Endothelial cell of umbilical vein (primary cell): ENCODE data around the gene OR4D5. TPM values are rescaled to one million over a fixed set of nuclear protein-coding genes. Genes with fewer than 3 reads are reported as not detected.

Experiments
- BruUV-seq: library from RNA; stranded (reverse); fragments of 400-500 nt; replicated peaks from 2 replicates; lab custom pipeline; 2021; lab: Mats Ljungman, UMichigan
- CTCF ChIA-PET: fragments of 300-600, 350-600 bp; sonication (Branson Sonifier 250); formaldehyde crosslinking; loops from one replicate; lab custom pipeline; 2021; ENCODE audit warnings: antibody characterized with exemption, inconsistent platforms; lab: Charles Lee
- POLR2A ChIA-PET: fragments of 300-600, 350-600 bp; sonication (Branson Sonifier 250); formaldehyde crosslinking; loops from one replicate; lab custom pipeline; 2021; ENCODE audit warnings: antibody characterized with exemption, inconsistent platforms; lab: Charles Lee
- DNase-seq: peaks from one replicate; pipeline ENCODE4 v3.0.0-alpha.2; 2011; ENCODE audit warnings: low read depth, low spot score
- FAIRE-seq: peaks from 2 replicates; lab custom pipeline; 2011; peaks lifted over from hg19 to GRCh38; lab: Jason Lieb, UNC
- H2AFZ ChIP-seq: 2 replicates; pipeline ENCODE4 v1.6.0; 2012; ENCODE audit warnings: low read depth, low read length, control low read depth, inconsistent platforms
- H3K27ac ChIP-seq: 2 replicates; pipeline ENCODE4 v1.5.1; 2011; ENCODE audit warnings: low read depth, mild to moderate bottlenecking, control low read depth, low read length, moderate library complexity; ENCODE audit not compliant: insufficient read depth
- H3K27me3 ChIP-seq, 2 experiments: 2 replicates each; pipeline versions ENCODE4 v1.6.0 to v1.6.1; 2011; ENCODE audit warnings: low read length in 2 of 2, mixed read lengths in 1 of 2; ENCODE audit not compliant: control insufficient read depth in 2 of 2, insufficient read depth in 2 of 2
- H3K36me3 ChIP-seq, 2 experiments: 2 replicates in 1 of 2; 3 replicates in 1 of 2; pipeline ENCODE4 v1.5.1; 2011; ENCODE audit warnings: low read length in 2 of 2, mild to moderate bottlenecking in 1 of 2, moderate library complexity in 1 of 2; ENCODE audit not compliant: control insufficient read depth in 2 of 2, insufficient read depth in 2 of 2; ENCODE audit errors: extremely low read depth in 1 of 2
- H3K4me1 ChIP-seq: 3 replicates; pipeline ENCODE4 v1.5.1; 2011; ENCODE audit warnings: mild to moderate bottlenecking, low read length; ENCODE audit not compliant: control insufficient read depth, insufficient read depth; ENCODE audit errors: extremely low read depth
- H3K4me2 ChIP-seq: 2 replicates; pipeline ENCODE4 v1.6.1; 2011; ENCODE audit warnings: low read length, control low read depth, mixed read lengths; ENCODE audit not compliant: insufficient read depth
- H3K4me3 ChIP-seq, 3 experiments: fragments of 200-600 bp in 1 of 3; sonication (generic), shearing (Covaris generic) in 1 of 3; replicated peaks in 1 of 3; 2 replicates each; pipeline ENCODE4 v1.5.1; 2011 to 2016; ENCODE audit warnings: control low read depth in 3 of 3, low read length in 3 of 3, mild to moderate bottlenecking in 2 of 3, inconsistent platforms in 1 of 3, low read depth in 1 of 3, moderate library complexity in 1 of 3; ENCODE audit not compliant: insufficient read depth in 1 of 3
- H3K79me2 ChIP-seq: 2 replicates; pipeline ENCODE4 v1.6.0; 2012; ENCODE audit warnings: low read length, inconsistent platforms; ENCODE audit not compliant: control insufficient read depth, insufficient read depth
- H3K9ac ChIP-seq: replicated peaks from 2 replicates; pipeline ENCODE3; 2011; ENCODE audit warnings: low read length, control low read depth; ENCODE audit not compliant: insufficient read depth; ENCODE audit errors: extremely low read depth
- H3K9me1 ChIP-seq: replicated peaks from 3 replicates; pipeline ENCODE4 v1.6.0; 2011; ENCODE audit warnings: mild to moderate bottlenecking, low read length; ENCODE audit not compliant: control insufficient read depth, insufficient read depth; ENCODE audit errors: extremely low read depth
- H3K9me3 ChIP-seq: replicated peaks from 2 replicates; pipeline ENCODE4 v1.5.1; 2012; ENCODE audit warnings: low read length, inconsistent platforms; ENCODE audit not compliant: control insufficient read depth, insufficient read depth
- H4K20me1 ChIP-seq: replicated peaks from 2 replicates; pipeline ENCODE3; 2011; ENCODE audit warnings: mild to moderate bottlenecking, low read length; ENCODE audit not compliant: control insufficient read depth, insufficient read depth; ENCODE audit errors: extremely low read depth
- CTCF ChIP-seq, 2 donors: IDR thresholded peaks; 1 replicate in 1 of 2; 2 replicates in 1 of 2; pipeline ENCODE4 v1.5.1; 2011; ENCODE audit warnings: low read length in 2 of 2, mild to moderate bottlenecking in 2 of 2, moderate library complexity in 2 of 2, control low read depth in 1 of 2, inconsistent platforms in 1 of 2, low read depth in 1 of 2; ENCODE audit not compliant: insufficient read depth in 1 of 2; ENCODE audit errors: extremely low read depth in 1 of 2
- EZH2 ChIP-seq: IDR thresholded peaks from 2 replicates; pipeline ENCODE4 v1.6.1; 2012; ENCODE audit warnings: borderline replicate concordance, low read depth, mild to moderate bottlenecking, moderate library complexity, low read length, inconsistent platforms; ENCODE audit not compliant: severe bottlenecking
- FOS ChIP-seq: IDR thresholded peaks from 2 replicates; pipeline ENCODE4 v1.6.1; 2011; ENCODE audit warnings: mild to moderate bottlenecking, low read length, moderate library complexity, borderline replicate concordance; ENCODE audit not compliant: insufficient read depth
- GATA2 ChIP-seq: IDR thresholded peaks from 2 replicates; pipeline ENCODE4 v1.7.0; 2011; ENCODE audit warnings: low read depth, mild to moderate bottlenecking, moderate library complexity, mixed read lengths, low read length; ENCODE audit not compliant: insufficient read length, insufficient read depth
- JUN ChIP-seq: IDR thresholded peaks from 2 replicates; pipeline ENCODE4 v1.6.1; 2011; ENCODE audit warnings: borderline replicate concordance, low read depth; ENCODE audit not compliant: insufficient read length, insufficient read depth
- MAX ChIP-seq: IDR thresholded peaks from 2 replicates; pipeline ENCODE4 v1.6.1; 2011; ENCODE audit not compliant: insufficient read depth, insufficient read length
- MYC ChIP-seq: IDR thresholded peaks from one replicate; pipeline ENCODE4 v1.6.1; 2011; ENCODE audit warnings: mild to moderate bottlenecking, low read depth, low read length
- POLR2A ChIP-seq: IDR thresholded peaks from 2 replicates; pipeline ENCODE4 v1.6.1; 2012; ENCODE audit warnings: low read depth, mild to moderate bottlenecking, control low read depth, low read length
- POLR2AphosphoS5 ChIP-seq: IDR thresholded peaks from 2 replicates; pipeline ENCODE4 v1.6.1; 2012; ENCODE audit warnings: low read depth, mild to moderate bottlenecking, control low read depth, low read length, moderate library complexity; ENCODE audit not compliant: insufficient read depth
- dilution Hi-C: fragments of 300-500 bp; cut with MboI; formaldehyde crosslinking; loops from one replicate; pipeline ENCODE4 v1.15.0; 2019; ENCODE audit warnings: low sequenced_read_pairs; ENCODE audit not compliant: extremely low pct_ligation_motif_present
- intact Hi-C: fragments of 100-400 bp; cut with micrococcal nuclease; formaldehyde crosslinking; loops from one replicate; pipeline ENCODE4 v1.10.0; 2022
- polyA plus RNA-seq, 4 experiments: library from polyadenylated mRNA; depleted of rRNA in 3 of 4; stranded (reverse) in 3 of 4; unstranded in 1 of 4; fragments of >200 nt; gene quantifications; 2 replicates each; pipeline versions ENCODE4 v1.2.1 to v1.2.3, GENCODE V29; 2011 to 2012; ENCODE audit warnings: missing spikeins in 1 of 4
- total RNA-seq: library from RNA; stranded (reverse); gene quantifications from 2 replicates; pipeline ENCODE4 v1.2.3, GENCODE V29; 2021

The OR4D5 gene
- total and polyA plus RNA-seq, 2 donors (not counting 3 experiments of a cell fraction or from before 2014, with no cell fraction given), result not detected

DNA sequence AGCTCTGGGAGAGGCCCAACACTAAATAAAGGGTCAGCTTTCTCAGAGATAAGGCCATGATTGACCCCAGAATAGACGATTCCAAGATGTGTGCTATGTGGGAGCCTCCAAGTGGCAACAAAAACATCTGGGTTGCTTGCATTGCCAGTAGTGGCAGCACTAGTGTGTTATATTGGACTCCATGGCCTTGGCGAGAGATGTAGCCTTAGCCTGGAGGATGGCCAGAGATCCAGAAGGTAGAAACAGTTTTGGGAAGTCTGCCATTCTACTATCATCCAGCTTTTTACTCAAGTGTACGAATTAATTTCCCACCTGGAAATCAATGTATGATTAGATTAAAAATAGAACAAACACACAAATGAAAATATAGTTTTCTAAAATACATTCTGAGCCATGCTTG lies 34.5 kb upstream of the OR4D5 start:
- Histone ChIP-seq H3K27me3 (no peaks in the 10 kb centered on the region), H2AFZ (no peak overlapping the region), H3K9ac (no peak overlapping the region), H3K4me1 (no peaks in the 10 kb centered on the region), H3K27ac (no peak overlapping the region), H3K4me2 (no peak overlapping the region), H3K4me3 (no peak overlapping the region), H4K20me1 (no peaks in the 10 kb centered on the region), H3K9me1 (no peaks in the 10 kb centered on the region), H3K9me3 (no peaks in the 10 kb centered on the region), H3K79me2 (no peaks in the 10 kb centered on the region), H3K36me3 (no peaks in the 10 kb centered on the region)
- no peak for FAIRE-seq
- DNase-seq, result no peak
- intact Hi-C loops, result no loop called here
- ChIA-PET CTCF (no interaction called here), POLR2A (no interaction called here)
- BruUV-seq, result no TSS peak
- TF ChIP-seq FOS, result no peak
- no peak for TF ChIP-seq MAX
- TF ChIP-seq JUN, result no peak
- no peak for TF ChIP-seq MYC
- no peak for TF ChIP-seq EZH2
- TF ChIP-seq CTCF (IDR thresholded peaks at IDR 0.05; ENCODE audit: extremely low read depth in 1 of 2, insufficient read depth in 1 of 2, low read depth in 1 of 2, low read length in 2 of 2), result no peak
- TF ChIP-seq POLR2A, result no peak
- no peak for TF ChIP-seq POLR2AphosphoS5
- TF ChIP-seq GATA2, result no peak
- dilution Hi-C loops, result no loop called here
